Peyer's patch (tissue), 4 donors: ENCODE results near the gene PCTP. TPM values are rescaled to one million over a fixed set of nuclear protein-coding genes. Genes with fewer than 3 reads are reported as not detected.

ENCODE experiments used
- DNase-seq, 3 donors: peaks; one replicate each; pipeline ENCODE4 v3.0.0-alpha.2; 2017 to 2019
- H3K27ac ChIP-seq, 4 donors: fragments of 200-600 bp; sonication (generic); one replicate each; pipeline ENCODE4 v1.5.1; 2016 to 2019
- H3K27me3 ChIP-seq, 2 donors: fragments of 200-600 bp; sonication (generic); one replicate each; pipeline ENCODE4 v1.5.1; 2019
- H3K36me3 ChIP-seq, 3 donors: fragments of 200-600 bp; sonication (generic); one replicate each; pipeline ENCODE4 v1.5.1; 2016 to 2019
- H3K4me1 ChIP-seq, 4 donors: fragments of 200-600 bp; sonication (generic); one replicate each; pipeline ENCODE4 v1.5.1; 2016 to 2019
- H3K4me3 ChIP-seq, 4 donors: fragments of 200-600 bp; sonication (generic); 1 replicate in 3 of 4; 2 replicates in 1 of 4; pipeline ENCODE4 v1.5.1; 2016 to 2019; ENCODE audit warnings: mild to moderate bottlenecking in 1 of 4
- H3K9me3 ChIP-seq, 4 donors: fragments of 200-600 bp; sonication (generic); one replicate each; pipeline ENCODE4 v1.5.1; 2016 to 2019; ENCODE audit warnings: mild to moderate bottlenecking in 1 of 4
- CTCF ChIP-seq, 6 experiments: fragments of 450-650 bp in 4 of 6; fragments of 200-600 bp in 2 of 6; sonication (generic) in 1 of 6; IDR thresholded peaks; one replicate each; pipeline ENCODE4 v1.5.1; 2017 to 2019; ENCODE audit warnings: antibody characterized with exemption in 6 of 6, mild to moderate bottlenecking in 3 of 6, moderate library complexity in 1 of 6
- POLR2A ChIP-seq, 2 donors: fragments of 450-650 bp; IDR thresholded peaks; one replicate each; pipeline ENCODE4 v1.5.1; 2017; ENCODE audit warnings: antibody characterized with exemption in 2 of 2, mild to moderate bottlenecking in 2 of 2, moderate library complexity in 2 of 2
- total RNA-seq, 4 donors: library from RNA; depleted of rRNA; stranded (reverse); fragments of >200 nt; gene quantifications; one replicate each; pipeline ENCODE4 v1.1.0, GENCODE V29; 2016

PCTP gene
- total RNA-seq, 4 donors from 2014 or later = 16.0 to 35.5 (median 26.5) TPM

- no peak for DNase-seq
- no peaks in the 10 kb centered on the region for H3K36me3 ChIP-seq
- H3K9me3 ChIP-seq = no peaks in the 10 kb centered on the region
- no peaks in the 10 kb centered on the region for H3K27me3 ChIP-seq
- H3K4me1 ChIP-seq = peaks cover 0 to 8% (median 0%) of the 10 kb centered on the region in 4 donors
- H3K27ac ChIP-seq = no peak overlapping the region
- no peak for TF ChIP-seq POLR2A (IDR thresholded peaks at IDR 0.05)
- no peak for TF ChIP-seq CTCF (IDR thresholded peaks at IDR 0.05)
- no peak overlapping the region for H3K4me3 ChIP-seq
Measured at GRCh38 chr17:55747209-55747608, 3.6 kb upstream of the PCTP start.

- no peak for TF ChIP-seq POLR2A (IDR thresholded peaks at IDR 0.05)
- TF ChIP-seq CTCF (IDR thresholded peaks at IDR 0.05) = no peak
- no peak for DNase-seq
- no peak overlapping the region for H3K4me3 ChIP-seq
- H3K27me3 ChIP-seq = no peaks in the 10 kb centered on the region
- no peaks in the 10 kb centered on the region for H3K9me3 ChIP-seq
- peaks cover 0 to 16% (median 0%) of the 10 kb centered on the region in 4 donors for H3K4me1 ChIP-seq
- H3K36me3 ChIP-seq = no peaks in the 10 kb centered on the region
- H3K27ac ChIP-seq = no peak overlapping the region
Measured at GRCh38 chr17:55748841-55749240, 2.0 kb upstream of the PCTP start.

- Histone ChIP-seq H3K27ac (no peak overlapping the region), H3K4me1 (peaks cover 0 to 16% (median 0%) of the 10 kb centered on the region in 4 donors), H3K9me3 (no peaks in the 10 kb centered on the region), H3K27me3 (no peaks in the 10 kb centered on the region), H3K4me3 (no peak overlapping the region), H3K36me3 (no peaks in the 10 kb centered on the region)
- DNase-seq = no peak
- no peak for TF ChIP-seq POLR2A (IDR thresholded peaks at IDR 0.05)
- no peak for TF ChIP-seq CTCF (IDR thresholded peaks at IDR 0.05)
Measured at GRCh38 chr17:55749985-55750384, 866 bp upstream of the PCTP start.

- TF ChIP-seq CTCF (IDR thresholded peaks at IDR 0.05) = no peak
- TF ChIP-seq POLR2A (IDR thresholded peaks at IDR 0.05) = no peak
- H3K27ac ChIP-seq = peak overlapping the region in 3 of 4 donors; percentile 75 to 89 (median 82)
- DNase-seq = no peak
Measured at GRCh38 chr17:55751720-55752250, 934 bp downstream of the PCTP start.

GRCh38 chr17:55756689-55757088, 5.8 kb downstream of the PCTP start:
- TF ChIP-seq POLR2A (IDR thresholded peaks at IDR 0.05) = no peak
- no peak for TF ChIP-seq CTCF (IDR thresholded peaks at IDR 0.05)

More at GRCh38 chr17:55751720-55752250, 934 bp downstream of the PCTP start:
- Histone ChIP-seq H3K9me3 (no peaks in the 10 kb centered on the region), H3K36me3 (no peaks in the 10 kb centered on the region), H3K27me3 (no peaks in the 10 kb centered on the region), H3K4me1 (peaks cover 0 to 16% (median 0%) of the 10 kb centered on the region in 4 donors), H3K4me3 (peak overlapping the region; percentile 71 to 78 (median 75))

More at GRCh38 chr17:55756689-55757088, 5.8 kb downstream of the PCTP start:
- Histone ChIP-seq H3K27ac (no peak overlapping the region), H3K4me3 (no peak overlapping the region), H3K36me3 (no peaks in the 10 kb centered on the region), H3K27me3 (no peaks in the 10 kb centered on the region), H3K4me1 (peaks cover 0 to 30% (median 0%) of the 10 kb centered on the region in 4 donors), H3K9me3 (no peaks in the 10 kb centered on the region)
- no peak for DNase-seq
